Stimulated activated CD4-positive, alpha-beta T cell treated with anti-CD3 and anti-CD28 coated beads, Interleukin-2, amount 100 ng/mL, for 24 hours (primary cell): Measurements from ENCODE around the gene FAM50A.
"Not testable (repeated sequence)": the region's sequence is repeated elsewhere in the genome, so short reads cannot be mapped to it uniquely, and the experiment has no call there.

Experiments used
- DNase-seq, 2 donors: peaks; one replicate each; pipeline ENCODE4 v3.0.0-alpha.2; 2020

FAM50A gene

GRCh38 chrX:154443992-154444754 is at the start of gene FAM50A:
Gene FAM50A, plus strand, starts transcription at chrX:154444141. Its CDS starts 95 bp downstream, at chrX:154444236.
- peak; percentile 71 to 79 for DNase-seq

GRCh38 chrX:154396363-154396762 is 47.6 kb upstream of the FAM50A start:
- DNase-seq, result not testable (repeated sequence)

GRCh38 chrX:154396973-154397887 is 46.7 kb upstream of the FAM50A start:
- peak; percentile 71 to 78 for DNase-seq

- peak; percentile 87 to 88 for DNase-seq
Measured at GRCh38 chrX:154397888-154398667, 45.9 kb upstream of the FAM50A start, which contains the start of gene RPL10. Gene RPL10, plus strand, starts transcription at chrX:154398377. Its CDS starts 143 bp downstream, at chrX:154398520.

- peak; percentile 80 to 82 for DNase-seq
Measured at GRCh38 chrX:154398668-154399526, 45.0 kb upstream of the FAM50A start.

- DNase-seq, result peak in 1 of 2 donors; percentile 35
Measured at GRCh38 chrX:154399527-154400368, 44.2 kb upstream of the FAM50A start.

GRCh38 chrX:154400369-154400817 is 43.5 kb upstream of the FAM50A start:
- DNase-seq, result not testable (repeated sequence)

GRCh38 chrX:154401045-154401799 is 42.7 kb upstream of the FAM50A start:
- DNase-seq, result peak; percentile 38 to 44

GRCh38 chrX:154401918-154402621 is 41.9 kb upstream of the FAM50A start:
- DNase-seq, result no peak

- no peak for DNase-seq
Measured at GRCh38 chrX:154402622-154403127, 41.3 kb upstream of the FAM50A start.

- no peak for DNase-seq
Measured at GRCh38 chrX:154403192-154403591, 40.7 kb upstream of the FAM50A start.

- no peak for DNase-seq
Measured at GRCh38 chrX:154403858-154404257, 40.1 kb upstream of the FAM50A start.

GRCh38 chrX:154404625-154405192 is 39.2 kb upstream of the FAM50A start:
- no peak for DNase-seq

GRCh38 chrX:154408659-154409221 is 35.2 kb upstream of the FAM50A start:
- DNase-seq, result no peak

- DNase-seq, result no peak
Measured at GRCh38 chrX:154409222-154409871, 34.6 kb upstream of the FAM50A start, which contains the start of gene DNASE1L1. Gene DNASE1L1, minus strand, starts transcription at chrX:154409254. Its CDS starts 3,686 bp downstream, at chrX:154405568.

GRCh38 chrX:154411981-154412340 is 32.0 kb upstream of the FAM50A start:
- DNase-seq, result peak; percentile 66 to 73

GRCh38 chrX:154412468-154412867 is 31.5 kb upstream of the FAM50A start:
- DNase-seq, result peak in 1 of 2 donors; percentile 41

- DNase-seq, result no peak
Measured at GRCh38 chrX:154413142-154413541, 30.8 kb upstream of the FAM50A start.
